ENCODE measurements around the gene CALN1.

The CALN1 gene

GRCh38 chr7:72023926-72024325 is 388.2 kb downstream of the CALN1 start:
- Histone ChIP-seq H3F3A (ENCODE audit: insufficient read depth, low read length) (no peaks in the 10 kb centered on the region), H4K20me1 (ENCODE audit: insufficient read depth, low read length) (no peaks in the 10 kb centered on the region), H3K36me3 (ENCODE audit: insufficient read depth, low read length) (no peaks in the 10 kb centered on the region), H3K79me2 (ENCODE audit: insufficient read depth, low read length) (no peaks in the 10 kb centered on the region), H3K9me2 (ENCODE audit: low read depth, low read length) (no peaks in the 10 kb centered on the region), H2AFZ (ENCODE audit: low read length) (no peak overlapping the region), H3K27me3 (ENCODE audit: insufficient read depth, low read length) (no peaks in the 10 kb centered on the region; the same call in 1 of the 2 replicates), H3K4me1 (ENCODE audit: insufficient read depth, low read length, severe bottlenecking) (no peaks in the 10 kb centered on the region), H3K9me3 (ENCODE audit: low read length) (no peaks in the 10 kb centered on the region), H3K4me3 (ENCODE audit: low read depth, low read length, poor library complexity, severe bottlenecking) (no peak overlapping the region), H3K27ac (ENCODE audit: low read depth, low read length, poor library complexity, severe bottlenecking) (no peak overlapping the region), H3K9ac (ENCODE audit: low read length) (no peak overlapping the region), H3K4me2 (ENCODE audit: low read length) (no peak overlapping the region)
- TF ChIP-seq CTCF (IDR thresholded peaks at IDR 0.05; ENCODE audit: low read length) (no peak), EZH2 (IDR thresholded peaks at IDR 0.05; ENCODE audit: borderline replicate concordance, low read length) (no peak)

GRCh38 chr7:72021716-72022115 is 390.4 kb downstream of the CALN1 start:
- Histone ChIP-seq H4K20me1 (ENCODE audit: insufficient read depth, low read length) (no peaks in the 10 kb centered on the region), H3K4me2 (ENCODE audit: low read length) (no peak overlapping the region), H3K4me3 (ENCODE audit: low read depth, low read length, poor library complexity, severe bottlenecking) (no peak overlapping the region), H3K27me3 (ENCODE audit: insufficient read depth, low read length) (no peaks in the 10 kb centered on the region; the same call in 1 of the 2 replicates), H3K9me2 (ENCODE audit: low read depth, low read length) (no peaks in the 10 kb centered on the region), H3K9me3 (ENCODE audit: low read length) (no peaks in the 10 kb centered on the region), H2AFZ (ENCODE audit: low read length) (no peak overlapping the region), H3F3A (ENCODE audit: insufficient read depth, low read length) (no peaks in the 10 kb centered on the region), H3K4me1 (ENCODE audit: insufficient read depth, low read length, severe bottlenecking) (no peaks in the 10 kb centered on the region), H3K9ac (ENCODE audit: low read length) (no peak overlapping the region), H3K79me2 (ENCODE audit: insufficient read depth, low read length) (no peaks in the 10 kb centered on the region), H3K36me3 (ENCODE audit: insufficient read depth, low read length) (no peaks in the 10 kb centered on the region), H3K27ac (ENCODE audit: low read depth, low read length, poor library complexity, severe bottlenecking) (no peak overlapping the region)
- TF ChIP-seq CTCF (IDR thresholded peaks at IDR 0.05; ENCODE audit: low read length) (no peak), EZH2 (IDR thresholded peaks at IDR 0.05; ENCODE audit: borderline replicate concordance, low read length) (no peak)

- Histone ChIP-seq H3K79me2 (ENCODE audit: insufficient read depth, low read length) (no peaks in the 10 kb centered on the region), H3F3A (ENCODE audit: insufficient read depth, low read length) (no peaks in the 10 kb centered on the region), H3K9me3 (ENCODE audit: low read length) (no peaks in the 10 kb centered on the region), H3K27me3 (ENCODE audit: insufficient read depth, low read length) (no peaks in the 10 kb centered on the region; the same call in 1 of the 2 replicates), H3K4me3 (ENCODE audit: low read depth, low read length, poor library complexity, severe bottlenecking) (no peak overlapping the region), H4K20me1 (ENCODE audit: insufficient read depth, low read length) (no peaks in the 10 kb centered on the region), H2AFZ (ENCODE audit: low read length) (no peak overlapping the region), H3K27ac (ENCODE audit: low read depth, low read length, poor library complexity, severe bottlenecking) (no peak overlapping the region), H3K9me2 (ENCODE audit: low read depth, low read length) (no peaks in the 10 kb centered on the region), H3K4me2 (ENCODE audit: low read length) (no peak overlapping the region), H3K9ac (ENCODE audit: low read length) (no peak overlapping the region), H3K4me1 (ENCODE audit: insufficient read depth, low read length, severe bottlenecking) (no peaks in the 10 kb centered on the region), H3K36me3 (ENCODE audit: insufficient read depth, low read length) (no peaks in the 10 kb centered on the region)
- TF ChIP-seq EZH2 (IDR thresholded peaks at IDR 0.05; ENCODE audit: borderline replicate concordance, low read length) (no peak), CTCF (IDR thresholded peaks at IDR 0.05; ENCODE audit: low read length) (no peak)
These were observed 391.8 kb downstream of the CALN1 start for GRCh38 chr7:72020311-72020710.
